Measurements from ENCODE around the gene C20orf204. TPM values are rescaled to one million over a fixed set of nuclear protein-coding genes. Genes with fewer than 3 reads are reported as not detected.

Gene C20orf204
- polyA plus RNA-seq, 3 donors, result 0.56 to 1.1 (median 1.0) TPM

DNA sequence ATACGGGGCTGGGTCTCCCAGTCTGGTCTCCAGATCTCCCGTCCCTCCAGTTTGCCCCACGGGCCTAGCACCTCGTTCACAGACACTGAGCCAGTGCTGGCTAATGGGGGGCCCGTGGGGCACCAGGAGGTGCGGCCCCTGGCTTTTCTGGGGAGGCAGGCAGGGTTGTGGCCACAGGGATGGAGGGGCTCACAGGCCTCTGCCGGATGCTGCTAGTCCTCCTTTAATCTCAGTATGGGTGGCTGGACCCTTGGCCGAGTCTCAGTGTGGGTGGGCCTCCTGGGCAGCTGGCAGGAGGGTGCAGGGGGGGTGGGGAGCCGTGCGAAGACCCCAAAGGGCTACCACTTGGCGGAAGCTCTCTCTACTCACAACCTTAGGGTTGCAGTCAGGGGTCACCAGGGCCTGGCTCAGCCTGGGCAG is 15.1 kb downstream of the C20orf204 start:
- DNase-seq (ENCODE audit: extremely low read depth in 1 of 11, low read depth in 9 of 11, low spot score in 4 of 11), result no peak

DNA sequence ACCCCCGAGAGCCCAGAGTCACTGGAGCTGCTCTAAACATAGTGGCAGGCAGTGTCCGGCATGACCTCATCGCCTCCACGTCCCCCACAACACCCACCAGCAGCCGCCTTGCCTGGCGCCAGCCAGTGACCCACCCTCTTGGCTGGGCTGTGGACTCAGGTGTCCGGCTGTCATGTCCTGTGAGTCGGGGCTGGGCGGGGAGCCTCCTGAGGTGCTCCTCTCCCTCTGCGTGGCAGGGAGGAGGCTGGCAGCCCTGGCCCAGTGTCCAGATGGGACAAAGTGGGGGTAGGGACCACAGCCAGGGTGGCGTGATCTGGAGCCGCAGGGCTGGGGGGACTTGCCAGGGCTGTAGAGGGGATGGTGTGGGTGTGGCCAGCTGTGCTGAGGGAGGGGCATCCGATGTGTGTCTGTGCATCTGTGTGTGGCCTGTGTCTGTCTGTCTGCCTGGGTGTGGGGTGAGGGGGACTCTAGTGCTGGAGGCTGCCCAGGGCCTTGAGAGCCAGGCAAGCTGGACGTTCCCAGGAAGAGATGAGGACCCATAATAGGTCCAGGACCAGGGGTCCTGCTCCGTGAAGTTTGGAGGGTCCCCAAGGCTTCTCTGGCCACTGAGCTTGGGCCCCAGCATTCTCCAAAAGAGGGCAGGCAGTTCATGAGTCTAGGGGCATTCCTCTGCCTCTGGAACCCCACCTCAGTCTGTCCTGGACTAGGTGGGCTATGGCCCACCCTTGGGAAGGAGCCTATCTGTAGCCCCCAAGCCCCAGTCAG is 15.8 kb downstream of the C20orf204 start:
- DNase-seq (ENCODE audit: extremely low read depth in 1 of 11, low read depth in 9 of 11, low spot score in 4 of 11), result no peak

GRCh38 chr20:64052326-64052722 is 16.3 kb downstream of the C20orf204 start:
- DNase-seq (ENCODE audit: extremely low read depth in 1 of 11, low read depth in 9 of 11, low spot score in 4 of 11), result no peak

- no peak for DNase-seq (ENCODE audit: extremely low read depth in 1 of 11, low read depth in 9 of 11, low spot score in 4 of 11)
These were observed 17.2 kb downstream of the C20orf204 start for GRCh38 chr20:64052987-64053840.

GRCh38 chr20:64053841-64054661 is 18.1 kb downstream of the C20orf204 start:
- no peak for DNase-seq (ENCODE audit: extremely low read depth in 1 of 11, low read depth in 9 of 11, low spot score in 4 of 11)

DNA sequence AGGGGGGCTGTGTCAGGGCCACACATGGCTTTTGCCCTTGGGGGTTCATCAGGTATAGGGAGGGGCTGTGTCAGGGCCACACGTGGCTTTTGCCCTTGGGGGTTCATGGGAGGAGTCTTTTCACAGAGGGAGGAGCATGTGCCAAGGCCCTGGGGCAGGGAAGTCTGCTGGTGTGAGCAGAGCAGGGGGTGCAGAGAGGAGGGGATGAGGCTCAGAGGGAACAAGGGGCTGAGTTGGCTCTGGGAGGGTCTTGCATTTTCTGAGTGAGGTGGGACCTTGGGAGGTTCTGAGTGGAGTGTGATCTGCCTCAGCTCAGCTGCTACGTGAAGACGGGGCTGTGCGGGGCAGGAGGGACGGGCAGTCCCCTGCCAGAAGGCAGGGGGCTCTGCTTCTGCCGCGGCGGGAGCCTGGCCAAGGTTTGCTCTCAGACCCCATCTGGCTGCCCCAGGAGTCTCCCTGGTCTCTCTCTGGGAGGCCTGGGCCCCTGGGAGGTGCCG is 19.5 kb downstream of the C20orf204 start:
- DNase-seq (ENCODE audit: extremely low read depth in 1 of 11, low read depth in 9 of 11, low spot score in 4 of 11), result no peak

DNA sequence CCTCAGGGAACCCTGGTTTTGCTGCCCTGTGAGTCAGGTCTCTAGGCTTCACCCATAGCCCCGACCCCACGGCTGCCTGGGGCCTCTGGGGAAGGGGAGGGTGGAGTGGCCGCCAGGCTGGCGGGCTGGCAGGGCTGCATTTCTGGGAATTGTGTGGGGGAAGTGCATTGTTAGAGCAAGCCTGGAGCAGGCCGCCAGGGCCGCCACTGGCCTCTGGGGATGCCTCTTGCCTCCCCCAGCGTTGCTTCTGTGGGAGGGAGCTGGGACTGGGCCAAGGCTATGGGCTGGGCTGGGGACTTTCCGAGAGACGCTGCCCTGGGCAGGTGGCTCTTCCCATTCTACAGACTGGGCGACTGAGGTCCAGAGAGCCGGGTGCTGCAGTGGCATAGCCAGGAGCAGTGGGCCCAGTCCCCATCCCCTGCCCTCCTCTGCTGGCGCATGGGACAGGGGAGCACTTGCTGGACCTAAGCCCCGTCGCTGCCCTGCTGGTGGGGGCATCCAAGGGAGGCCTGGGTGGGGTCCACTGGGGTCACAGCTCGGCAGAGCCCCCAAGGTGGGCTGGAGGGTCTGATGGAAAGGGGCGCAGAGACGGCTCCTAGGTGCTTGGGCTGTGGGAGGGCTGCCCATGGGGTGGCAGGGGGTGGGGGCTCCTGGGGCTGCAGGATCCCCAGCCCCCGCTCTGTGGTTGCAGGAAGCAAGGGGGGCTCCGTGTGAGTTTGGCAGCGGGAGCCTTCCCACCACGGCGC is 20.1 kb downstream of the C20orf204 start:
- DNase-seq (ENCODE audit: extremely low read depth in 1 of 11, low read depth in 9 of 11, low spot score in 4 of 11), result no peak

DNA sequence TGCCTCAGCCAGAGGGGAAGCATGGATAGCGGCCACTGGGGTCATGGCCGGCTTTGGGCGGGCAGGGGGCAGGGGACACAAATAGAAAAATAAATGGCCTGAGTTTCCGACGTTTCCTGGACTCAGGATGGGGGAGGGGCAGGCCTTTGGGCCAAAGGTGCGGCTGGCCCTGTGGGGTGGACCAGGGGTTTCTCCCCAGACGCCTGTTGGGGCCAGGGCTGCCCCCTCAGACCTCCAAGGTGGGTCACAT is 20.6 kb downstream of the C20orf204 start:
- DNase-seq (ENCODE audit: extremely low read depth in 1 of 11, low read depth in 9 of 11, low spot score in 4 of 11), result no peak

GRCh38 chr20:64056889-64057627 is 21.1 kb downstream of the C20orf204 start:
- DNase-seq (ENCODE audit: extremely low read depth in 1 of 11, low read depth in 9 of 11, low spot score in 4 of 11), result no peak

DNA sequence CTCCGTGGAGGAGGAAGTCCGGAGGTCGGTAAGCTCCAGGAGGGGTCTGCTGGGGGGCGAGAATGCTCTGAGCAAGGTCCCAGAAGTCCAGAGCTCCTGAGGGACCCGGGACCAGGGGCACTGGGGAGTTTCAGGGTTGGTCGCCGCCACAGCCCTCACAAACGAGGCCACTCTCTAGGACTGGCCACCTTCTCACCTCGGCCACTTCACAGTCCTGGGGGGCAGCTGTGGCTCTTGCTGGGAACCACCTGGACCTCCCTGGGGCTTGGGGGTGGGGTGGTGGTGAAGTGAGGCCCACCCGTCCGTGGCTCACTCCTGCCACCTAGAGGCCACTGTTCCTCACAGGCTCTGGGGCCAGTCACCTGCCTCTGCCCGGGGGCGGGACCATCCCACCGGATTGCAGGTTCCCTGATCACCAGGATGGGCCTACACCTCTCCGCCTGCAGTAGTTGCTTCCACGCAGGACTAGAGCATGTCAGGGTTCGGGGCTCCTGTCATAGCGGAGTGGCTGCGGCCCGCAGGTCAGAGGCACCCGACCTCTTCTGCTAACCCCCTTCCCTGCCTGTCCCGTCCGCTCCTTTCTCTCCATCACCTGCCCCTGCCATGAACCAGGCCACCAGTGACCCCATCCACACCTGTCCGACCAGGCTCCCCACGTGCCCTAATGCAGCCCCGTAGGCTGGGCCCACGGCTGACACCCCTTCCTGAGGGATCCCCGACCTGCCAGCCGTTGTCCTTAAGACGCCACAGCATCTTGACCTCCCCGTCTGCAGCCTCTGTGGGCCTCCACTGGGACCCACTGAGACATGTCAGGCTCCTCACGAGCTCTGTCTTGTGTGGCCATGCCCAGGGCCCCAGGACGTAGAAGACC is 21.9 kb downstream of the C20orf204 start:
- peak in 3 of 11 donors; percentile 69 to 70 (median 69) for DNase-seq (ENCODE audit: extremely low read depth in 1 of 11, low read depth in 9 of 11, low spot score in 4 of 11)

- DNase-seq (ENCODE audit: extremely low read depth in 1 of 11, low read depth in 9 of 11, low spot score in 4 of 11), result no peak
These were observed 22.6 kb downstream of the C20orf204 start for GRCh38 chr20:64058536-64058935.

DNA sequence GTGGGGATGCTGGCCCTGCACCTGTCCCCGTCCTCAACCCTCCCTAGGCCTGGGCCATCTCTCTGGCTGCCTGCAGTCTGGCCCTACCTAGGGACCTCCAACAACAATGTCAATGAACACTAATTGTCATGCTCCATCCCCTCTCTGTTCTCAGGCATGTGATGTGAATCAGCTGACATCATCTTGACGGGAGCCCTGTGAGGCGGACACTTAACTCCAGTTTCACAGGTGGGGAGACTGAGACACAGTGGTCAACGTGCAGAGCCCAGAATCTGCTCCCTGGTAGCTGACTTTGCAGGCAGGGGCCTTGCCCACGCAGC is 26.3 kb downstream of the C20orf204 start:
- DNase-seq (ENCODE audit: extremely low read depth in 1 of 11, low read depth in 9 of 11, low spot score in 4 of 11), result no peak

- DNase-seq (ENCODE audit: extremely low read depth in 1 of 11, low read depth in 9 of 11, low spot score in 4 of 11), result peak; percentile 88 to 98 (median 95)
These were observed 26.8 kb downstream of the C20orf204 start, which contains the start of gene TCEA2 for GRCh38 chr20:64062596-64063388. Gene TCEA2 (plus strand): TSS chr20:64063198. CDS start chr20:64063313, 115 bp downstream.

- DNase-seq (ENCODE audit: extremely low read depth in 1 of 11, low read depth in 9 of 11, low spot score in 4 of 11), result no peak
These were observed 27.6 kb downstream of the C20orf204 start for GRCh38 chr20:64063389-64064144.

DNA sequence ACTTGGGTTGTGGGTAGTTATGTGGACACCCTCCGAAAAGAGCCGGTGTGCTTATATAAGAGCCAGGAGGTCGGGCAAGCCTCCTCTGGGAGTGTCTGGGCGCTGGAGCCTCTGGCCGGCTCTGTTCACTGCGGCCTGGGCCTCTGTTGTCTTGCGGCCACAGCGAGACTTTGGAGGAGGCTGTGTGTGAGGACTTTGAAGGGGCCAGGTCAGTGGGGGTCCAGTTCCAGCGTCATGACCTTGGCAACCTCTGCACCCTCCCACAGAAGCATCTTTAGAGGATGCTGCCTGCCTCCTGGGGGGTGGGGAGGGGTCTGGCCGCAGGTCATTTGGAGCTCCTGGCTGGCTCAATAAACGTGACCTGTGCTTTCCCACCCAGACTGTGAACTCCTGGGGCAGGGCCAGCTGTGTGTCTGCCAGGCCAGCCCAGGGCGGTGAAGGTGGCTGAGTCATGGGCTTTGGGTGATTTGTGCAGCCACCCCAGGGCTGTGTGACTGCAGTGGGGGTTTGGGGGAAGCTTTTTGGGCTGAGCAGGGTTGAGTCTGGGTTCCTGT is 28.2 kb downstream of the C20orf204 start:
- no peak for DNase-seq (ENCODE audit: extremely low read depth in 1 of 11, low read depth in 9 of 11, low spot score in 4 of 11)

Measured in renal cortex interstitium (tissue), 11 donors.